GM21515 (cell line): ENCODE measurements around the gene C9orf153.
"Not testable (repeated sequence)": the region's sequence is repeated elsewhere in the genome, so short reads cannot be mapped to it uniquely, and the experiment has no call there.

Experiments
- ATAC-seq: cut with Tn5 transposase; IDR thresholded peaks from one replicate; pipeline ENCODE4 v1.9.1; 2021; ENCODE audit not compliant: unreplicated experiment

Gene C9orf153

GRCh38 chr9:86259557-86259956, at the start of gene C9orf153:
TSS of gene C9orf153 (minus strand) at chr9:86259657. CDS start at chr9:86229603, 30,054 bp downstream.
- ATAC-seq: no peak

DNA sequence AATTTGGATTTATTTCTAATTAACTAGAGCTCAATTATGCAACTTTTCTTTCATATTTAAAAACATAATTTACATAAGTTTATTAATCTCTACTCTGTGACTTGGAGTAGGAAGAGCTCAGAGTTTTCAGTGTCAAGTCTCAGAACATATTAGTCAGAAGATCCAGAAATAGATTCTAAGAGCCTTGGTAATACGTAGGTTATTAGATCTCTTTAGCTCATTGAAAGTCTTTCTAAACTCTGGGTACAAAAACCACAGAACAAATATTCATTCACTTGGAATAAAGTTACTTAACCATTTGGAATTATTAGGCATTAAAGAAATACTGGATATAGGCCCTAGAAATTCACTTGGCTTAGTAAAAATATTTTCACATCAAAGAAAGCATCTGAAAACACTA, 49.2 kb upstream of the C9orf153 start:
- ATAC-seq: no peak

GRCh38 chr9:86304236-86304730, 44.8 kb upstream of the C9orf153 start:
- ATAC-seq: no peak

DNA sequence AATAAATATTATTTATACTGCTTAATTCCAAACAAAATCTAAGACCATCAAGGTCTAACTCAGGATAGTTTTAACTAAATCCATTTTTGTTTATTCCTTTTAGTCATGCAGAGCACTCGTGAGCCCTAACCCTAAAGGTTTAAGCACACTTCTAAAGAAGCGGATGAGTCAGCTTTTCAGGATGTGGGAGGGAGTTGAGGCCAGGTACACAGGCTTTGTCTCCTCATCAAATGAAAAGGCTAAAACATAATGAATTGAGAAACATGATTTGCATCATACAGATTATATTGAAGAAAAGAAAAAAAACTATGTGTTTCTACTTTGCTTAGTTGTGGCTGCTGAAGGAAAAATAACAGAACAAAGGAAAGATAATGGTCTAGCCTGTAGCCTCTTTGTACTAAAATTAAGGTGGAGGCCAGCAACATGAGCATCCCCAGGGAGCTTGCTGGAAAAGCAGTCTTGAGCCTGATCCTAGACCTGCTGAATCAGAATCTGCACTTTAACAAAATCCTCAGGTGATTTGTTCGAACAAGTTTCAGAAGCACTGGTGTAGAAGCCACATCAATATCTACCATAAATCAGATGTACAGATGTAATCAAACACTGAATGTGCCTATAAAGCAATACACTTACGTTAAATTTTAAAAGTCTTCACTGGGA, 44.0 kb upstream of the C9orf153 start:
- no peak for ATAC-seq

DNA sequence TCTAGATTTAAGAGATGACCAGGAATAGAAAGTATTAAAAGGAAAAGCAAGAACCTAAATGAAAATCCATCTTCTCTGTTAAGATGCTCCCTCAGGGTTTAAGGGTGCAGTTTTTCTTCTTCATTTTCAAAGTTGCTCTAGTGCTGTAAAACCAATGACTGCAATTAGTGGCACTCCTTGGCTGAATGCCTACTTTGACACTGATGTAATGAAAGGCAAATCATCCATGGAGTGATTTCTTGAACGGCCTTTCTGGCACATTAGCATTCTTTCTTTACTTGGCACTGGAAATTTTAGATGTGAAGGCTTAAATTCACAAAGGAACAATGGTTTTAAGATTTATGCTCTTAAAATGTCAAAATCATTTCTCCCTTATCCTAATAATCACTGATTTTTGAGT, 42.2 kb upstream of the C9orf153 start:
- no peak for ATAC-seq

- no peak for ATAC-seq
Measured at GRCh38 chr9:86300701-86301100, 41.2 kb upstream of the C9orf153 start.

DNA sequence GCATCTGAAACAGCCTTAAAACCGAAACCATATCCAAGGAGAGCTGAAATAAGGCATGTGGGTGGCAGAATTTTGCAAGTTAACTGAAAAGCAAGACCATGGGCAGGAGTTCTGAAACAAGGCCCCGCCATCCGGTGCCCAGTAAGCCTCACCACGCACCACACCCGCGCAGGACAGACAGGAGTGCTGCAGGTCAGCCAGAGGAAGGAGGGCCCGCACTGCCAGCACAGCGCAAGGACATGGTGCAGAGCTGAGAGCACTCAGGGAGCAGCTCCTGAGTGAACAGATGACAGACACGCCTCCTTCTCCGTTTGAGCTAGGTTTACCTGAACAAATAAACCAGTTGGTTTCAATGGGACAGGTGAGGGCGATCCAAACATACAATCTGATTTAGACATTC, 39.4 kb upstream of the C9orf153 start:
- no peak for ATAC-seq

- ATAC-seq: not testable (repeated sequence)
Measured at GRCh38 chr9:86290341-86290740, 30.9 kb upstream of the C9orf153 start.

GRCh38 chr9:86288499-86289198, 29.2 kb upstream of the C9orf153 start:
- ATAC-seq: no peak

GRCh38 chr9:86287013-86287412, 27.6 kb upstream of the C9orf153 start:
- ATAC-seq: no peak

DNA sequence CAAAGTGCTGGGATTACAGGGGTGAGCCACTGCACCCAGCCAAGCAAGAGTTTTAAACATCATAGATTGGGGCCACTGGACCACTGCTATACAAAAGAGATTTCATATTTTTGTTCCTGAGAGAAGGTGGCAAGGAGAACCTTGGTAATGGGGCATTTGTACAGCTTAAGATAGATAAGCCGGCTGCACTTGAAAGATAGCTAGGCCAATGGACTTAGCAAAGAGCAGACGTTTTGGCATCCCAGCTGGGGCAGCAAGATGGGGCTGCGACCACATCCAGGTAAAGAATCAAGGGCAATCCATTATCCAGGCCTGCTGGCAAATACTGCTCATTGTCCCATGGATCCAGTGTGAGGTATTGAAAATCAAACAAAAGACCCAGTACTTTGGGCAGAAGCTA, 26.8 kb upstream of the C9orf153 start:
- ATAC-seq: no peak

GRCh38 chr9:86285261-86285660, 25.8 kb upstream of the C9orf153 start:
- ATAC-seq: no peak

- no peak for ATAC-seq
Measured at GRCh38 chr9:86282979-86283535, 23.6 kb upstream of the C9orf153 start.

DNA sequence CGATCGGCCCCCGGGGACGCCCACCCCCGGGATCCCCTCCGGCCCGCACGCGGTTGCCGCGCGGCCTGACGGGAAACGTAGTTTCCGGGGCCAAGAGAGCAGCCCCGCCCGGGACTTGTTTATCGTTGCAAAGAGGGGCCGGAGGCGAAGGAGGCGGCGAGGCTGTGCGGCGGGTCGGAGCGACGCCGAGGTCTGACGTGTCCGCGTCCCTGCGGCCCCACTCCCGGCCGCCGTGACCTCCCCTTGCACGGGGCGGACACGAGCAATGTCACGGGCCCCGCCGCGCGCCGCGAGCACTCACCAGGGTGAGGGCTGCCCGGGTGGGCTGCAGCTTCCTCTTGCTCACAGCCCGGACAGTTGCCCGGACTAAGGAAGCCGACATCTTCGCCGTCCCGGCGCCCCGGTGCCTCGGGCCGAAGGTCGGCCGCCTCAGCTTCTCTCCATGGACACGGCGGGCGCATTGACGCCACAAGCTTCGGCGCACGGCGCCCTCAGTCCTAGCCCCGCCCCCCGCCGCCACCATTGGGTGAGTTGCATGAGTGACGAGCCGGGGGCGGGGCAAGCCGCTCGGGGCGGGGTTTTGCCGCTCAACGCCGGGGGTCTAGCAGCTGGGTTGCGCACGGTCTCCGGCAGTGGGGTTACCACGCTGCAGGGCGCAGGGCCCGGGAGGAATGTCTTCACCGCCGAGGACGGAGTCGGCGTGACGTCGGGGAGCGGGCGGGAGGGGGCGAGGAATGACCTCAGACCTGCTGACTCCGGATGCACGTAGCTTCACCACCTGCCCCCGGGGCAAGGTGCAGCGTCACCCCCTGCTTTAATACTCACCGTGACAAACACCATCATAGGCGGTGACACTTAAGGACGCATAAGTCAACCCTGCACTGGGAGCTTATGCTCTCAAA, 22.9 kb upstream of the C9orf153 start, which contains the start of gene ISCA1:
TSS of gene ISCA1 (minus strand) at position 462 of the 902 bp plus-strand sequence. CDS start at position 382, 80 bp downstream.
- ATAC-seq: peak; percentile 78

DNA sequence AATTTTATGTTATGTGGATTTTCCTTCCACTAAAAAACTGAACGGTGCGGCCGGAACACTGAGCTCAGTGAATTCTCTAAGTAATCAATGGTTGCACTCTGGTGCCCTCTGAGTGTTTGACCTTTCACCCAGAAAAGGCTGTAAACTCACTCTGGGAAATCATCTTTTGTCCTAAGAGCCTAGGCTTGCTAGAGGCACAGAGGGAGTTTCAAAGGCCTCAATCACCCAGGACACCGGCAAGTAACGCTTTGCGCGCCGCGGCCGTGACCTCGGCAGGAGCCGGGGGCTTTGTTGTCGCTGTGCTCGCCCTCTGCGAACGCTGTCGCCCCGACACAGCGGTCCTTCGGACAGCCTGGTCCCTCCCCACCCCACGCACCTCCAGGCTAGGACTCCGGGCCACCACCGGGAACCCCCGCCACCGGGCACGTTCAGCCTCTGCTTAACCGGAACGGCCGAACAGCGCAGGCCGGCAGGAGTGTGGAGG, 22.2 kb upstream of the C9orf153 start:
- peak; percentile 35 for ATAC-seq

DNA sequence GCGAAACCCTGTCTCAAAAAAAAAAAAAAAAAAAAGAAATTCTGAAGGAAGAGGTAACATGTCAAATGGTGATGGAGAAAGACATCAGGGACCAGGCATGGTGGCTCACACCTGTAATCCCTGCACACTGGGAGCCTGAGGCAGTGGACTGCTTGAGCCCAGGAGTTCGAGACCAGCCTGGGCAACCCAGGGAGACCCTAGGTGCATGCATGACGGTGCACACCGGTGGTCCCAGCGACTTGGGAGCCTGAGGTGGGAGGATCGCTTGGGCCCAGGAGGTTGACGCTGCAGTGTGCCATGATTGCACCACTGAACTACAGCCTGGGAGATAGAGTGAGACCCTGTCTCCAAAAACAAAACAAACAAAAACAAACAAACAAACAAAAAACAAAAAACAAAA, 21.1 kb upstream of the C9orf153 start:
- no peak for ATAC-seq

DNA sequence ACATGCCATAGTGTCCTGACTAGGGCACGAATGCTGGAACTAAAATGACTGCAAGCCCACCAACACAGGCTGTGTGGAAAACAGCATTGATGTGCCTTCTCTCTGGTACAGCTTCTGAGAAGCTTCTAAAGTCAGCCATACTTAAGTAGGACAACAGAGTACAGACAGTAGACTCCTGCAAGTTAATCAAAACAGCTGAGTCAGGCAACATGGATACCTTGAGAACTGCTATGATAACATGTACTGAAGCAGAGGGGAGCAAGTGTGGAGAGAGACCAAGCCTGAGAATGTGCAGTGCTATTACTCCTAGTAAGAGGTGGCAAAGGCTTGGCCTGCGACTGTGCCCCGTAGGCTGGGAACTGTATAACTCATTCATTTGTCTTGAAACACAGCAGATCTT, 20.4 kb upstream of the C9orf153 start:
- ATAC-seq: no peak

GRCh38 chr9:86277072-86277471, 17.6 kb upstream of the C9orf153 start:
- ATAC-seq: no peak

GRCh38 chr9:86275962-86276361, 16.5 kb upstream of the C9orf153 start:
- no peak for ATAC-seq

DNA sequence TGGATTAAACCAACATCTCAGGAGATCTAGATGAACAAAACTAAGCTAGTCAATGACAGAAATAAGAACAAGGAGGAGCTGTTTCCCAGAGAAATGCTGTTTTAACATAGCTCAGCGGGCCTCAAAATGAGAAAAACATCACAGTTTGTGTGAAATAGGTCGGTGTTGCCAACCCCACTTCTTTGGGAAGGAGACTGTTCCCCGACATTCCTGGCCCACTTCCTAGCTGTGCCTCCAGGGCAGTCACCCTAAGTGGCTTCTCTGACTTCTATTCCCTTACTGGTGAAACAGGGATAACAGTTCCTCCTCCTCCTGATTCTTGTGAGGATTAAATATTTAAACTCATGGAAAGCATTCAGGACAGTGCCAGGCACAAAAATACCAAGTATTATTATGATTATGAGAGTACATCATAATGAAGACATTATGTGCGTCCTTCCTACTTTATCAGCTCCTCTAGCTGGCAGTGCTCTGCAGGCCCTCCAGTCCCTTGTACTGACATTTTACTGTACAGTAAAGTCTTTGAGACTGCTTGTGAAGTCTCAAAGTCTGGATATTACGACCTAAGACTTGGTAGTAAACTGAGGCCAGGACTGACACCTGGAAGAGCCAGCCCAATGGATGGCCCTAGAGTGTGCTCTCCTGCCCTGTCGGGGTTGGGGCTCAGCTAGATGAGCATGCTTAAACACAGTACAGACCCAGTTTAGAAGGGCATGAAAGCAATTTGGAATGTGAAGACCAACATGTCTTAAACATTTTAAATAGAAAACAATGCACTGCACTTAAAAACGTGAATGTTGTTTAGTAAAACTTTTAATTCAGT, 15.6 kb upstream of the C9orf153 start:
- no peak for ATAC-seq
